Suppressor macrophage (primary cell): ENCODE results near the gene MAP2K1.
"Not testable (repeated sequence)": the region's sequence is repeated elsewhere in the genome, so short reads cannot be mapped to it uniquely, and the experiment has no call there.

Experiments used
- DNase-seq, 4 experiments: peaks; one replicate each; pipeline ENCODE4 v3.0.0-alpha.2; 2020 to 2022

Gene MAP2K1

DNA sequence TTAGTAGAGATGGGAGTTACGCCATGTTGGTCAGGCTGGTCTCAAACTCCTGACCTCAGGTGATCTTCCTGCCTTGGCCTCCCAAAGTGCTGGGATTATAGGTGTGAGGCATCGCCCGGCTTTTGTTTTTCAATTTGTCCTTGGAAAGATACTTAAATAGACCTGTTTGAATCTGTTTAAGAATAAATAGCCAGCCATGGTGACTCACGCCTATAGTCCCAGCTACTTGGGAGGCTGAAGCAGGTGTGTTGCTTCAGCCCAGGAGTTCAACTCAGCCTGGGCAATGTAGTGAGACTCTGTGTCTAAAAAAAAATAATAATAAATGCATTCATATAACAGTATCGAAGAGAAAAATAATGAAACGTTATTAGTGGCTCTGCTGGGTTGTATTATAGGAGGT, 93.6 kb downstream of the MAP2K1 start:
- DNase-seq: no peak

DNA sequence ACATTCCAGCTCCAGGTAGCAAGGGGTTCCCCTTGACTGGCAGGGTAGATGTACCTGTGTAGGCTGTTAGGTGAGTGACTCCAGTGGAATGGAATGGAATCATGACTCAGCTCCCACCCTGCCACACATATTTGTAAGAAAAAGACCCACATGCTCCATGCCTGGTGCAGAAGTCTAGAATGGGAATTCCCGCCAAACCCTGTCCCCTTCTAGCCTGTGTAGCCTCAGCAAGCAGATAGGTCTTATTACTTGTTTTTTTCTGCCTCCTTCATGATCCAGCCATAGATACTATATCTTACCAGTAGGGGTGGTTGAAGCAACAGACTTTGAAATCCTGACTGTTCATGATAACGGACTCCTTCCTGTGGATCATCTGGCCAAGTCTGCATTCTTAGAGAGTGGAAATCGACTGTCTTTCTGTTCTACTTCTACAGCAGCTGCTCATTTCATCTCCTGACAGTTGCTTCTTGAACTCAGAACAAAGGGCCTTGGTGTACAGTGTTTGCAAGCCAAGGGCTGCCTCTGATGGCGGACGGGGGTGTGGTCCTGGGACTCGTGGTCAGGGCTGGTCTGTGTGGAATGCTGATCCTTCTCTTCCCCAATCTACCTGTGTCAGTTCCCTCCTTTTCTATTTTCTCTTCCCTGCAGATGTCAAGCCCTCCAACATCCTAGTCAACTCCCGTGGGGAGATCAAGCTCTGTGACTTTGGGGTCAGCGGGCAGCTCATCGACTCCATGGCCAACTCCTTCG, 94.6 kb downstream of the MAP2K1 start:
- no peak for DNase-seq

DNA sequence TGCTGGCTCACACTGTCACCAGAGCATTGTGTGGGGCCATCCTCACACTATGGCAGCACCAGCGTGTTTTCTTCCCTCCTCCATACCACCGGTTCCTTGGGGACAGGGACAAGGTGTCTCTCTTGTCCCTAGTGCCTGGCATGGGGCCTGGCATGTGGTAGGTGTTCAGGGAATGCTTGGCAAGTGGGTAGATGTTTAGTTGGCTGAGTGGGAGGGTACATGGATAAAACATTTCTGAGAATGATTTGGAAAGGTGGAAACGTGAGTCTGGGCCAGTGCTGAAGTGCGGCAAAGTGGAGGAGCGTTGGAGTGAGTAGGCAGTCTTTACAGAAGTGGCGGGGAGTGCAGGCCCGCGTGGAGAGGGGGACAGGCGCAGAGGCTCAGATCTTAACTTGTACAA, 95.8 kb downstream of the MAP2K1 start:
- no peak for DNase-seq

DNA sequence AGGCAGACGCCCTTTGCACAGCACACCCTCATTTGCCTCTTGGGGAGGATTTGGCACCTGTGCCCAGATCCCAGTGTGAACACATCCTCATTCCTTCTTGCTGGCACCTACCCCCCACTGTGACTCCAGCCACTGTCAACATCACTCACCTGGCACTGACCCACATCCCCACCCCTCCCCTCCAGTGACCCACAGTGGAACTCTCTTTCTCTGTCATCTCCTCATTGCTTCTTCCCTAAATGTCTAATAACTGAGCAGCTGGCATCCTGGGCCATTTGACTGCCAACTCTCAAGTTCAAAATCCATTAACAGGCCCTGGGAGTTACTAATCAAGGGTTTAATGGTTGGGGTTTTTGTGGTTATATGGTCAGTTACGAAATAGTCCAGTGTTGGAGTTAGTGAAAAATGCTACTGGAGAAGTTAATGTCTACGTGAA, 96.4 kb downstream of the MAP2K1 start:
- peak in 2 of 4 experiments; percentile 23 to 25 for DNase-seq

DNA sequence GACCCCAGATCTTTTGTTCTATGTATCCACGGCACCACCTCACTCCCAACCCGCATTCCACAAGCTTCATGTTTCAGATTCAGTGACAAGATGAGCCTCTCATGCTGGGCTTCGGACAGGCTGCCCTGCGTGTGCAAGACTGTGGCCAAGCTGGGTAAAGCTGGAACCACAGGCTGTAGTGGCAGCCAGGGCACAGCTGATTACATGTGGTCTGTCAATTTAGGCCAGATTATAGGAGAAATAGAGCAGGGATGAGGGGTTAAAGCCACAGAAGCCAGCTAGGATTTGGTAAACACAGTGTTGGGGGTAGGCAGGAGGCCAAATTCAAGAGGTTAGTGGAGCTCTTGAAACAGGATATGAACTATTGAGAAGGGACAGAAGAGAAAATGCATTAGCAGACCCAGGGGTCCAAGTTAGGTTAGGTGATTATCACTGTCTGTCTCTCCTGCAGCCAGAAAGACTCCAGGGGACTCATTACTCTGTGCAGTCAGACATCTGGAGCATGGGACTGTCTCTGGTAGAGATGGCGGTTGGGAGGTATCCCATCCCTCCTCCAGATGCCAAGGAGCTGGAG, 97.9 kb downstream of the MAP2K1 start:
- DNase-seq: no peak

DNA sequence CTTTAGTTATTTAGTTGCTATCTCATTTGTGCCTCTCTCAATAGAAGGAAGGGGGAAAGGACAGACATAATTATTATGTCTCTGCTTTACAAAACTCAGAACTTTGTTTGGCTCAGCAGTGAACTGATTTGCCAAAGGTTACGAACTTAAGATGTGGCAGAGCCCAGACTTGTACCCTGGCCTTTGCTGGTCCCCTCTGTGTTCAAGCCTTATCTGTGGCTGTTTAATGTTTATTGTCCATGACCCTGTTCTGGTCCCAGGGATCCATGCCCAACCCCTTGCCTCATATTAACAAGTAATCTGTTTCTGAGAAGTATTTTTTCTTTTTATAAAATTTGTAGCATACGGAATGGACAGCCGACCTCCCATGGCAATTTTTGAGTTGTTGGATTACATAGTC, 100.2 kb downstream of the MAP2K1 start:
- no peak for DNase-seq

DNA sequence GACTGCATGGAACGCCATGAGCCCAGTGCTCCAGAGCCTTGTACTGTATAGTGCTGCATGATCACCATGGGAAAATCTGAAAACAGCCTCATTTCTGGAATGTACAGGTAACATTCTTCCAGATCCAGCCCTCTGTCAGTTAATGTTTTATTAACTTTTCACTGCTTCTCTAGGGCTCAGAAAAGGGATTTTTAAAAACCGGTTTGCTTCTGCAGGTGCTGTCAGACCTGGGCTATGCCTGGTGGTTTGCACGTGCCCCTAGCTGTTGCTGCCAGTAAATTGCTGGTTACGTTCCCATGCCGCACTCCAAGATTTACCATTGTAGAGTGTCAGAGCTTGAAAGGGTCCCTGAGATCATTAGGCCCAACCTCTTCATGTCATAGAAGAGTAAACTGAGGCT, 101.8 kb downstream of the MAP2K1 start:
- no peak for DNase-seq

DNA sequence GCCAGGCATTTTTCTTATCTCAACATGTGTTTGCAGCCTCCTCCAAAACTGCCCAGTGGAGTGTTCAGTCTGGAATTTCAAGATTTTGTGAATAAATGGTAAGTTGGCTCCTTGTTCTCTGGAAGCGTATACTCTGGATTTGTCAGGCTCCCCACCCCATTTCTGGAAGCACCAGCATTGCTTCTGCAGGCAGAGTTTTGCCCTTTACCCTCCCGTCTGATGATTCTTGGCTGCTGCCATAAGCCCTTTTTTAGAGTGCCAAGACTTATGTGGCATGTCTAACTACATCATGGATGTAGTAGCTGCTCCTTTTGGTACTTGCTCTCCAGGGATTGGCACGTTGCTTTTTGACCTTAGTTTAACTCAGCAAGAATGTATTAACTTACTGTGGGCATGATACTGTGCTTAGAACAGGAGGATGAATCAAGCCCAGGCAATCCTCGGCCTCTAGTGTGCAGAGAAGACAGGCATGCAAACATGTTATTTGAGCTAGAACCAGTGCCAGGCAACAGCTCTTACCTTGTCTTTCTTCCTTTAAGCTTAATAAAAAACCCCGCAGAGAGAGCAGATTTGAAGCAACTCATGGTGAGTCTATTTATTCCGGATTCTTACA, 102.6 kb downstream of the MAP2K1 start:
- DNase-seq: no peak

DNA sequence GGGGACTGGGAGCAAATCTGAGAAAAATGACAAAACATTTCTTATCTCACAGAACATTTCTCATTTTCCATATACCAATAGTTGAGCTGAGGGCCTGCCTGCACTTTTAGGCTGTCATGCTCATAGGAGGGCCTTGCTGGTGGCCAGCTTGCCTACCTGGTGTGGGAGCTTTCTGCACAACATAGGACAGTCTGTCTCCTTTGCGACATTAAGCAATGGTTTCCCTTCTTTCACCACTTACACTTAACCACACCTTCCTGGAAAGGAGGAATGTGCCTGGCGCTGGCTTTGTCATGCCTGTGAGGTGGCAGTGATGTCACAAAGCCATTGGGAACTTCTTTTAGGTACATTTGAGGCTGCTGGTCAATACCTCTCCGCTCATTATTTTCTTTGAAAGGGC, 105.1 kb downstream of the MAP2K1 start:
- no peak for DNase-seq

DNA sequence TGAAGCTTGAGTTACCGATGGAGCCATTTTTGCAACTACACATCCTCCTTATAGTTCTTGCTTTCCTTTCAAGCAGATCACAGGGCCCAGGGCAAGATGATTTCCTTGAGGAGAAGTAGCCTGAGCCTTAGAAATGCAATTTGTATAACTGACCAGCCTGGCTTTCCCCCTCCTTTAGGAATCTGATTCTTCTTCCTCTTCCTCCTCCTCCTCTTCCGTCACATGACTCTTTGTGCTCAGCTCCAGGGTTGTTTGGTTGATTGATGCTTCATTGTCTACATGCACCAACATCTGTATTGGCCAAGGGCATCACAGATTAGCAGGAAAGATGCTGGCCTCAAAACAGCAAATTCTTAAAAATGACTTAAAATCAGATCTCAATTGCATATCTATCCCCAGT, 107.5 kb downstream of the MAP2K1 start:
- peak in 3 of 4 experiments; percentile 10 to 30 (median 23) for DNase-seq

DNA sequence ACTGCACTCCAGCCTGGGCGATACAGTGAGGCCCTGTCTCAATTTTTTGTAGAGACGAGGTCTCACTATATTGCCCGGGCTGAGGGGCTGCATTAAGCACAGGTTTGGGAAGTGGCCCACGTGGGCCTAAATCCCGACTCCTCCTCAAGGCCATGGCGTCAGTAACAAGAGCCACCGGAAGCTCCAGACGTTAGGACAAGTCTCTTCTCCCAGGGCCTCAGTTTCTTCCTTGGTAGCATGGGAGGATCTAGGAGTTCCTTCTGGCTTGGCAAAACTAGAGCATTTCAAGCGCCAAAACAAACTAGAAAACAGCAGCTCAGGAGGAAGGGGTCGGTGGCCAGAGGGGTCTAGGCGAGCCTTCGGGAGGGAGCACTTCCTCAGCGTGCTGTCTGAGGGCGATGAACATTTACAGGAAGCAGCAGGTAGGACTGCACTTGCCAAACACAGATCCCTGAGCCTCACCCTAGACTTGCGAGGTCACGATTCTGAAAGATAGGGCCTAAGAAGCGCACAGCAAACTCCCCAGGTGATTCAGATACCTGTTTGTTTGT, 110.3 kb downstream of the MAP2K1 start:
- peak; percentile 22 to 46 (median 40) for DNase-seq

DNA sequence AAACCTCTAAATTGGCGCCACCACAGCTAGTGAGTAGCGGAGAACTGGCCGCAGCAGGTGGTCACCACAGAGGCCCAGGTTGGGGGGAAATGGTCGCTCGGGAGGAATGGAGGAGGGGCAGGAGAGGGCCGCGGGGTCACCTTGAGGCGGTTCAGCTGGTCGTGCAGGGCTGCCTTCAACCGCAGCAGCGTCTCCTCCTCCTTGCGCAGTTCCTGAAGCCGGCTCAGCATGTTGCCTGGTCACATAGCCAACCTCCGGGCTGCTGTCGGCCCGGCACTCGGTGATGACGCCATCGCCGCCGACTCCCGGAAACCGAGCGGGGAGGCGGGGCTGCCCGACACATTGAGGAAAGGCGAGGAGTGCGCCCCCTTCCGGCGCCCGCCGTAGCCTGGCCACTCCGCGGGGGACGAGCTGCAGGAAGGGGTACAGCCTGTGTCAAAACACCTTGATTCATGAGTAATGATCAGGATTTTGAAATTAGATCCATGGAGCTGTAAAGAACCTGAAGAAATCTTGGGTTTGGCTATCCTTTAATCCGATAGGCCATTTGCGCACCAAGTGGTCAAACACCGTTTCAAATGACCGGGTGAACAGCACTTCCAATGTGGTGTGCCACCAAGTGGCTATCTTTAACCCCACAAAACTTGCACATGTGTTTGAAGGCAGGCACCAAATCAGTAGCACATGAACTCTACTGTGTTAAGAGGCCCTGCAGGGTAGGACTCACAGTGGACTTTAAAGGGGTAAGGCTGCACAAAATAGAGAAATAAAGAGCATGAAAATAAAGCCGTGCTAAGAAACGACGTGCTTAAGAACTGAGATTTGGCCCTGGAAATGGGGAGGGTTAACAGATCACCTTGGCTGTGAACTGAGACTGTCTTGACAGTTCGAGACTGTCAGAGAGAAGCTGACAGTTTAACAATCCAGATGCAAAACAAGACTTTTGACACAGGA, 111.1 kb downstream of the MAP2K1 start, which contains the start of gene SNAPC5:
Gene SNAPC5, minus strand, starts transcription at position 261 of the 954 bp plus-strand sequence. Its CDS starts 31 bp downstream, at position 230.
- DNase-seq: peak; percentile 98 to 99 (median 98)

DNA sequence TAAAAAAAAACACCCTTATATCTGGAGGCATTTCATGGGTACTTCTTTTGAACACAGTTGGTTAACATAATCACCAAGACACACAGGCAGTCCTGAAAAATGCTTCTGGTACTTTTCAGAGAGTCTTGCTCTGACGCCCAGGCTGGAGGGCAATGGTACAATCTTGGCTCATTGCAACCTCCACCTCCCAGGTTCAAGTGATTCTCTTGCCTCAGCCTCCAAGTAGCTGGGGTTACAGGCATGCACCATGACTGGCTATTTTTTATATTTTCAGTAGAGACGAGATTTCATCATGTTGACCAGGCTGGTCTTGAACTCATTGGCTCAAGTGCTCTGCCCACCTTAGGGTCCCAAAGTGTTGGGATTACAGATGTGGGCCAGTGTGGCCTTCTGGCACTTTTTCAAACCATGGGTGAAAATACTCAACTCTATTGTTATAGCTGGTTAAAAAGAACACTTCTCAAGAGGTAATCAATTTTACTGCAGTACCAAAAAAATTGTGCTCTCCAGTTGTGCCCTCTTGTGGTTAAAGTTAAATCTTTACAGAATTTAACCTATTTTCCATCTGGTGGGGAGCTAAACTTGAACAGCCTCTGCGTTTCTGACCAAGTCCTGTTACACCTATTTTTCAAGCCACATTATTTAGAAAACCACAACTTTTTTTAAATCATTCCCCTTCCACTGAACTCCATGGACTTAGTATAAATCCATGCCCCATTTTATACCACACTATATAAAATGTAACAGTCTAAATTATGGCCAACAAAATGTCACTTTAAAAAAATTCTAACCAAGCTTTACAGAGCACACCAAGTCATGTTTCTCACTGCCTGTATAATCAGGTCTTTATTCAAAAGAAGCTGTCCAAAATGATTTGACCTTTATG, 112.0 kb downstream of the MAP2K1 start:
- peak; percentile 24 to 67 (median 43) for DNase-seq

DNA sequence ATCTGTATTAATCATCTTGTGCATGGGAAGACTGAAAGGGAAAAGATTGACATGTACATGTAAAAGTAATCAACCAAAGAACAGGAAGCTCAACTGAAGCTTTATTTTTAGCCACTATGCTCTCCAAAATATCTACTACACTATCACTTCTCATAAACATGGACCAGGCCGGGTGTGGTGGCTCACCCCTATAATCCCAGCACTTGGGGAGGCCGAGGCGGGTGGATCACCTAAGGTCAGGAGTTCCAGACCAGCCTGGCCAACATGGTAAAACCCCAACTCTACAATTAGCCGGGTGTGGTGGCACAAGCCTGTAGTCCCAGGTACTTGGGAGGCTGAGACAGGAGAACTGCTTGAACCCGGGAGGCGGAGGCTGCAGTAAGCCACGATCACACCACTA, 113.6 kb downstream of the MAP2K1 start:
- DNase-seq: not testable (repeated sequence)

DNA sequence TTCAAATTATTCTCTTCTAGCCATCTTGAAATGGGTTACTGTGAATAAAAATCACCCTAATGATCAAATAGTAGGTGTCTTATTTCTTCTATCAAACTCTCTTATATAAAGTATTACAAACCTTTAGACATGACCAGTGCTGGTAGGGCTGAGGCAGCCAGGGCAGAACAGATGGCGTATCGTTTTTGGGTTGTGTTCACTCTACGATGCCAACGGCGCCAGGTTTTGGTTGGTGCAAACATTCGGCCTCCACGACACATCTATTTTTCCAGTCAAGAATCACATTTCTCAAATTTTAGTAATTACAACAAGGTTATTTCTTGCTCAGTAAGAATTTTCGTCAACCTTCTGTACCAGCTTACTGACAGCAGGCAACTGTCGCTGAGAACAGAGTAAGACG, 115.8 kb downstream of the MAP2K1 start:
- DNase-seq: no peak

DNA sequence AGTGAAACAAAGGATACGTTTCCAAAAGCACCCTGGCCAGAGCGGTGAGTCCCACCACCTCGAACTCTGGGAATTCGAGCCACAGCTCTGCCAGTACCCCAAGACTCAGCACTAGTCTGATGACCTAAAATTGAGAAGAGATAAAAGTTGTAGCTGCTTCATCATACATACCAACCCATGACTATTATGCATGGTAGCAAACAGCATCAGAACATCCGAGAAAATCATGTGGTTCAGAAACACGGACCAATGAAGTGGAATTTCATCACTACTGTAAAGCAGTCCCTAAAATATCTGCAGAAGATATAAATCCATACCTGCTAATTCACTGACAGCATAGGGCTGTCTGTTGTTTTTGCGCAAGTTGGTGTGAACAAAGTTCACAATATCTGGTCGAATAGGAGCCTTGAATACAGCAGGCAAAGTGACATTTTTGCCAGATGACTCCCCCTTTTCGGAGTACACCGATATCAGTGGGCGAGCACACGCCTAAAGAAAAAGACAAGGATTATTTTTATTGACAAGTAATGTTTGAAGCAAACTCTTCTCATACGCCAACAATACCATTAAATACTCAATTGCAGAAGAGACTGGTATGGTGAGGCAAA, 116.4 kb downstream of the MAP2K1 start:
- DNase-seq: peak in 1 of 4 experiments; percentile 15

DNA sequence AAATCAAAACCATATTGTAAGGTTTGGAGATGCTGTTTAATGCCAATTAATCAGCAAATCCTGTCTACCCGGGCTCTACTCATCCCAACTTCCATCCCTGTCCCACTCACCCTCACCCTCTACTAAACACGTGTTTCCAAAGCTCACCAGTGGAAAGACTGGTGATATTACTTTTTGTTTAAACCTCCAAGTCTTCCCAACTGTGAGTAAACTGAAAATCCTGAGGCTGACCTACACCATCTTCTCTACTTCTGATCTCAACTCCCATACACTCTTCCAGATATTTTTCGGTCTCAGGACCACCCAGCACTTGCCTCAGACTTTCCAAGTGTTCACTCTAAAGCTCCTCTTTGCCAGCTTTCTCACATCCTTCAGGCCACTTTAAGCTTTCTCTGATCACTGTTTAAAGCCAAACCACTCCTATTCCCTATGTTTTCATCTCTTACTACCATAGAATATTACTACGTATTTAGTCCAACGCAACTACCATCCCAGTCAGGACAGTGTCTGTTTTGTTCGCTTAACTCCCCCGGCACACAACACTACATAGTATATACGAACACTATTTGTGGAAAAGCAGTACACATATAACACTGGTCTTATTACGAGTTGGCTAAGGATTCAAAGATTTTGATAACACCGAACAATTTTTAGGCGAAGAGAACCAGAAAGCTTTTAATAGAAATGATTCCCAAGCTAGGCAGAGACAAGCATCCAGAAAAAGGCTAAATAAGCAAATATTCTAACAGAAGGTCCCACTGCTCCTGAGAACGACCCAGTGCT, 117.3 kb downstream of the MAP2K1 start:
- DNase-seq: no peak

DNA sequence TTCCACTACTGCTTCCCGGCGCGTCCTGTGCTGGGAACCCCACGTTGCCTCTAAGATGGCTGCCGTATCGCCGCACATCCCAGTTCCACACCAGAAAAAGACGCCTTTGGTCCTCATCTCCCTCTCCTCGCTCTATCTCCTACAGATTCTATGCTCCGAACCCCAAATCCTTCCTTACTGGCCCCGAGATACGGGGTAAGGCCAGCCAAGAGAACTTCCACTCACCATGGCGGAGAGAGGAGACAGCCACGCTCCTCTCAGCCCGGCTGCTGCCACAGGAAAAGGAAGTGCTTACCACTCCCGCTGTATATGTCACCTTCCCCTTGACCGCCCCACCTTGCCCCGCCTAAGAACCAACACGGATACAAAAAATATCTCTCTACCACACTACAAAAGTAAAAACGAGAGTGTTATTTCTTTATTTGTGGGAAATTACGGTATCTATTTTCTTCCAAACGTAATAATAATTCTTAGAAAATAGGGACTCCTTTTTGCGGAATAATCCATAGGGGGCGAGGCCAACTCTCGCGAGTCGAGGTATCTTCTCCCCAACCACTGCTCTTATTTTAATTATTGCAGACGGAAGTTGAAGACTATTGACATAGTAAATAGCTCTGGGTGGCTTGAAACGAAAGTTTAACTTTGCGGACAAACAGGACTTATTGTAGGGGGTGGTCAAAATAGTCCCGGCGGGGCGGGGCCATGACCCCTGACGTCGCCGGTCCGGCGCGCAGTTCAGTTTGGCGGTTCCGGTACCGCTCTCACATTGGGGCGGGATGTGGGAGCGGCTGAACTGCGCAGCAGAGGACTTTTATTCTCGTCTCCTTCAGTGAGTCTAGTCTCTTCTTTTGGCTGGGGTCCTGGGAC, 118.1 kb downstream of the MAP2K1 start, which contains the start of the genes RPL4 and ZWILCH:
Gene RPL4, minus strand, starts transcription at position 293 of the 867 bp plus-strand sequence. Its CDS starts 65 bp downstream, at position 228.
Gene ZWILCH, plus strand, starts transcription at position 764 of the 867 bp plus-strand sequence. Its CDS starts 13 bp downstream, at position 777.
- DNase-seq: peak; percentile 90 to 93 (median 92)

DNA sequence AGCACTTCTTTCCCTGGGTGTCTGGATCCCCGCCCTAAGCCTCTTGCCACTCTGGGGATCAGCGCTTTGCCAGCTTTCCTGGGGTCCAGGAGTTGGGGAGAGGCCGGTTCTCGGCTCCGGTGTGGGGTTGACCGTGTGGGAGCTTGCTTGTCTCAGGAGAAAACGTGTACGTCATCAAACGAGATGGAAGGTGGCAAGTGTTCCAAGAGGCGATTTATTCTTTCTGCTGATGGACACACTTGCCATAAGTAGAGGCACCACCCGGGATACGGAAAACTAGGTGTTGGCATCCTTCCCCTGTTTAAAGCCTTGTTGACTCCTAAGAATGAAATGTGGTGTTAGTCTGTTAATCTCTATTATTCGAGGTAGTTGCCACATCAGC, 118.7 kb downstream of the MAP2K1 start:
- no peak for DNase-seq
